Right lobe of liver (tissue), 6 donors: Measurements from ENCODE around the gene PIAS4. TPM values are rescaled to one million over a fixed set of nuclear protein-coding genes. Genes with fewer than 3 reads are reported as not detected.

Experiments
- ATAC-seq, 4 donors: fragments of 200-7000 bp; cut with Tn5 transposase; one replicate each; pipeline ENCODE4 v1.9.1; 2020; ENCODE audit warnings: mild to moderate bottlenecking in 4 of 4, moderate library complexity in 4 of 4
- DNase-seq, 3 donors: peaks; one replicate each; pipeline ENCODE4 v3.0.0-alpha.2; 2020
- H3K27ac ChIP-seq, 3 donors: fragments of 200-600 bp; one replicate each; pipeline ENCODE4 v1.8.0; 2022
- H3K27me3 ChIP-seq, 2 donors: fragments of 200-600 bp; one replicate each; pipeline ENCODE4 v1.8.0; 2022
- H3K36me3 ChIP-seq, 4 donors: fragments of 200-600 bp; sonication (generic) in 1 of 4; one replicate each; pipeline versions ENCODE4 v1.5.1 to v1.8.0; 2017 to 2022; ENCODE audit warnings: control low read depth in 1 of 4
- H3K4me1 ChIP-seq, 4 donors: fragments of 200-600 bp; sonication (generic) in 1 of 4; one replicate each; pipeline versions ENCODE4 v1.5.1 to v1.8.0; 2017 to 2022; ENCODE audit warnings: control low read depth in 1 of 4
- H3K4me3 ChIP-seq, 3 donors: fragments of 200-600 bp; one replicate each; pipeline ENCODE4 v1.8.0; 2022
- H3K9me3 ChIP-seq, 4 donors: fragments of 200-600 bp; sonication (generic) in 1 of 4; one replicate each; pipeline versions ENCODE4 v1.5.1 to v1.8.0; 2017 to 2022; ENCODE audit warnings: control low read depth in 1 of 4
- CTCF ChIP-seq, 4 donors: fragments of 200-600 bp in 3 of 4; fragments of 450-650 bp in 1 of 4; IDR thresholded peaks; one replicate each; pipeline versions ENCODE4 v1.5.1 to v1.8.0; 2016 to 2022; ENCODE audit warnings: antibody characterized with exemption in 4 of 4, mild to moderate bottlenecking in 2 of 4
- POLR2A ChIP-seq: fragments of 450-650 bp; IDR thresholded peaks from one replicate; pipeline ENCODE4 v1.6.1; 2017; ENCODE audit warnings: antibody characterized with exemption, mild to moderate bottlenecking
- WGBS: methylation state at CpG from one replicate; pipeline ENCODE4 v1.1.6; 2018; ENCODE audit warnings: low coverage, low lambda C conversion rate; ENCODE audit not compliant: insufficient coverage; ENCODE audit errors: missing lambda C conversion rate; 5-methylcytosine and 5-hydroxymethylcytosine counted together
- intact Hi-C, 2 donors: fragments of 100-400 bp; cut with DNase I; formaldehyde crosslinking; loops; one replicate each; pipeline versions ENCODE4 v1.11.2 to v1.14.1; 2022
- total RNA-seq, 6 experiments: library from RNA; depleted of rRNA in 2 of 6; stranded (reverse); fragments of >200 nt in 2 of 6; fragmentation: NEBNext Ultra II Directional in 3 of 6; extraction: Animal tissue kit (Norgen Biotek cat#: 25700) in 3 of 6; gene quantifications; one replicate each; pipeline versions ENCODE4 v1.1.0 to v1.2.4, GENCODE V29; 2016 to 2023
- donor health status: DM: no; HTN: yes; CAD: no.
- donor health status: DM: no; HTN: no; CAD: no.
- donor health status: DM: no; HTN: no; CAD: no.
- donor health status: DM: no; HTN: yes; CAD: no.
- donor health status: DM: no; HTN: yes; CAD: no.

PIAS4 gene
- total RNA-seq, 6 experiments from 2014 or later = 9.9 to 20.0 (median 14.9) TPM

- intact Hi-C loops = no loop called here
- H3K9me3 ChIP-seq = no peaks in the 10 kb centered on the region
- H3K27ac ChIP-seq = no peak overlapping the region
- H3K4me1 ChIP-seq = no peaks in the 10 kb centered on the region
- ATAC-seq (no peak), DNase-seq (no peak)
- WGBS = 84% methylated on average over 9 of the region's 16 CpGs
- H3K27me3 ChIP-seq = no peaks in the 10 kb centered on the region
- H3K4me3 ChIP-seq = no peak overlapping the region
- TF ChIP-seq CTCF (IDR thresholded peaks at IDR 0.05) = no peak
- TF ChIP-seq POLR2A = no peak
- peaks cover 0 to 15% (median 3%) of the 10 kb centered on the region in 4 donors for H3K36me3 ChIP-seq
Measured at GRCh38 chr19:4027146-4027545, 19.6 kb downstream of the PIAS4 start.

GRCh38 chr19:4028334-4029246, 21.1 kb downstream of the PIAS4 start:
- ATAC-seq = no peak
- Histone ChIP-seq H3K9me3 (no peaks in the 10 kb centered on the region), H3K4me1 (no peaks in the 10 kb centered on the region), H3K27ac (no peak overlapping the region), H3K4me3 (no peak overlapping the region), H3K36me3 (peaks cover 0 to 22% (median 4%) of the 10 kb centered on the region in 4 donors), H3K27me3 (no peaks in the 10 kb centered on the region)
- no peak for TF ChIP-seq POLR2A
- TF ChIP-seq CTCF (IDR thresholded peaks at IDR 0.05) = no peak
- DNase-seq = peak in 1 of 3 donors; percentile 46
- intact Hi-C loops = no loop called here
- 95% methylated on average over 12 of the region's 48 CpGs for WGBS

- TF ChIP-seq CTCF (IDR thresholded peaks at IDR 0.05) = no peak
- no peak for TF ChIP-seq POLR2A
- H3K27me3 ChIP-seq = no peaks in the 10 kb centered on the region
- ATAC-seq = no peak
- intact Hi-C loops = no loop called here
- no peaks in the 10 kb centered on the region for H3K4me1 ChIP-seq
- no peak for DNase-seq
- H3K4me3 ChIP-seq = no peak overlapping the region
- peaks cover 0 to 27% (median 7%) of the 10 kb centered on the region in 4 donors for H3K36me3 ChIP-seq
- no peak overlapping the region for H3K27ac ChIP-seq
- WGBS = 87% methylated on average over 13 of the region's 18 CpGs
- H3K9me3 ChIP-seq = no peaks in the 10 kb centered on the region
Measured at GRCh38 chr19:4029247-4029614, 21.7 kb downstream of the PIAS4 start.

- no peak for ATAC-seq
- WGBS = 89% methylated on average over 6 of the region's 6 CpGs
Measured at GRCh38 chr19:4030552-4030951, 23.0 kb downstream of the PIAS4 start.

GRCh38 chr19:4030981-4031380, 23.4 kb downstream of the PIAS4 start:
- no CpG with 5 or more reads among the region's 9 CpGs for WGBS
- no peaks in the 10 kb centered on the region for H3K4me1 ChIP-seq
- H3K27ac ChIP-seq = no peak overlapping the region
- H3K9me3 ChIP-seq = no peaks in the 10 kb centered on the region
- no peak for ATAC-seq
- no peaks in the 10 kb centered on the region for H3K27me3 ChIP-seq
- TF ChIP-seq CTCF (IDR thresholded peaks at IDR 0.05) (no peak), POLR2A (no peak)
- H3K4me3 ChIP-seq = no peak overlapping the region
- peak in 1 of 3 donors; percentile 45 for DNase-seq
- intact Hi-C loops = no loop called here
- peaks cover 0 to 31% (median 5%) of the 10 kb centered on the region in 4 donors for H3K36me3 ChIP-seq

More at GRCh38 chr19:4030552-4030951, 23.0 kb downstream of the PIAS4 start:
- no peak overlapping the region for H3K4me3 ChIP-seq
- DNase-seq = no peak
- TF ChIP-seq POLR2A = no peak
- H3K4me1 ChIP-seq = no peaks in the 10 kb centered on the region
- H3K9me3 ChIP-seq = no peaks in the 10 kb centered on the region
- intact Hi-C loops = no loop called here
- peaks cover 0 to 31% (median 5%) of the 10 kb centered on the region in 4 donors for H3K36me3 ChIP-seq
- H3K27me3 ChIP-seq = no peaks in the 10 kb centered on the region
- H3K27ac ChIP-seq = no peak overlapping the region
